GM23248 (cell line): ENCODE results near the gene EML3. TPM values are rescaled to one million over a fixed set of nuclear protein-coding genes. Genes with fewer than 3 reads are reported as not detected.

Experiments used
- DNase-seq: peaks from one replicate; pipeline ENCODE4 v3.0.0-alpha.2; 2015
- H2AFZ ChIP-seq: fragments of 200-600 bp; sonication (generic); 2 replicates; pipeline ENCODE4 v1.6.1; 2016; ENCODE audit warnings: antibody characterized with exemption
- H3F3A ChIP-seq: fragments of 200-600 bp; sonication (generic); 2 replicates; pipeline ENCODE4 v1.6.1; 2016; ENCODE audit warnings: mild to moderate bottlenecking, antibody characterized with exemption, mixed run types; ENCODE audit not compliant: insufficient read depth
- H3K27ac ChIP-seq: fragments of 200-600 bp; sonication (generic); 2 replicates; pipeline ENCODE4 v1.5.1; 2016; ENCODE audit warnings: mild to moderate bottlenecking
- H3K27me3 ChIP-seq: fragments of 200-600 bp; sonication (generic); replicated peaks from 2 replicates; pipeline ENCODE4 v1.6.1; 2016; ENCODE audit warnings: mild to moderate bottlenecking; ENCODE audit not compliant: insufficient read depth
- H3K36me3 ChIP-seq: fragments of 200-600 bp; sonication (generic); 2 replicates; pipeline ENCODE4 v1.6.1; 2016; ENCODE audit warnings: low read depth, mild to moderate bottlenecking
- H3K4me1 ChIP-seq: fragments of 200-600 bp; sonication (generic); 2 replicates; pipeline ENCODE4 v1.6.1; 2016; ENCODE audit warnings: mild to moderate bottlenecking; ENCODE audit not compliant: insufficient read depth
- H3K4me2 ChIP-seq: fragments of 200-600 bp; sonication (generic); one replicate; pipeline ENCODE4 v1.6.1; 2016; ENCODE audit warnings: mild to moderate bottlenecking; ENCODE audit not compliant: unreplicated experiment
- H3K4me3 ChIP-seq: fragments of 200-600 bp; sonication (generic); 2 replicates; pipeline ENCODE4 v1.5.1; 2016; ENCODE audit warnings: mild to moderate bottlenecking
- H3K79me2 ChIP-seq: fragments of 200-600 bp; sonication (generic); 2 replicates; pipeline ENCODE4 v1.6.1; 2016; ENCODE audit warnings: mild to moderate bottlenecking; ENCODE audit not compliant: insufficient read depth
- H3K9ac ChIP-seq: fragments of 200-600 bp; sonication (generic); 2 replicates; pipeline ENCODE4 v1.6.1; 2016; ENCODE audit warnings: mild to moderate bottlenecking
- H3K9me2 ChIP-seq: fragments of 200-600 bp; sonication (generic); 2 replicates; pipeline ENCODE4 v1.6.1; 2016; ENCODE audit warnings: mixed run types, mild to moderate bottlenecking, moderate library complexity; ENCODE audit not compliant: insufficient read depth
- H3K9me3 ChIP-seq: fragments of 200-600 bp; sonication (generic); one replicate; pipeline ENCODE4 v1.6.1; 2017; ENCODE audit warnings: low read depth
- H4K20me1 ChIP-seq: fragments of 200-600 bp; sonication (generic); 2 replicates; pipeline ENCODE4 v1.6.0; 2016; ENCODE audit not compliant: insufficient read depth
- EZH2 ChIP-seq: fragments of 200-600 bp; sonication (generic); IDR thresholded peaks from 2 replicates; pipeline ENCODE4 v1.6.1; 2018; ENCODE audit warnings: antibody characterized with exemption, mild to moderate bottlenecking; ENCODE audit not compliant: insufficient read depth, poor library complexity, severe bottlenecking
- EZH2phosphoT487 ChIP-seq: fragments of 200-600 bp; sonication (generic); IDR thresholded peaks from 2 replicates; pipeline ENCODE4 v1.6.1; 2018; ENCODE audit warnings: antibody characterized with exemption, moderate library complexity, mild to moderate bottlenecking, low read depth; ENCODE audit not compliant: insufficient read depth
- WGBS, 2 experiments: methylation state at CpG; one replicate each; pipeline ENCODE4 v1.1.6; 2015 to 2017; ENCODE audit warnings: low lambda C conversion rate in 2 of 2, low coverage in 1 of 2; ENCODE audit errors: missing lambda C conversion rate in 2 of 2; 5-methylcytosine and 5-hydroxymethylcytosine counted together
- in situ Hi-C: fragments of 300-500 bp; cut with MboI; formaldehyde crosslinking; loops from 2 replicates; pipeline ENCODE4 v1.15.0; 2020
- polyA plus RNA-seq: library from polyadenylated mRNA; unstranded; fragments of >200 nt; fragmentation: Nextera tagmentation; extraction: Ambion mirVana; gene quantifications from 2 replicates; pipeline ENCODE4 v1.2.1, GENCODE V29; 2016
- total RNA-seq: library from RNA; depleted of rRNA; stranded (reverse); fragments of >200 nt; shearing (Covaris generic); gene quantifications from 2 replicates; pipeline ENCODE4 v1.2.3, GENCODE V29; 2014

The EML3 gene
- total and polyA plus RNA-seq, 2 experiments from 2014 or later = 34.8 to 47.2 TPM

- WGBS, 2 experiments = 79 to 81% methylated on average over 7 of the region's 7 CpGs
- Histone ChIP-seq H3K79me2 (peaks cover 33% of the 10 kb centered on the region), H3K9ac (no peak overlapping the region), H3K27me3 (no peaks in the 10 kb centered on the region), H3K36me3 (no peaks in the 10 kb centered on the region), H3K4me3 (no peak overlapping the region), H2AFZ (no peak overlapping the region), H3K4me1 (peaks cover 12% of the 10 kb centered on the region), H4K20me1 (no peaks in the 10 kb centered on the region), H3K9me3 (no peaks in the 10 kb centered on the region), H3K9me2 (no peaks in the 10 kb centered on the region), H3K27ac (no peak overlapping the region), H3F3A (peaks cover 10% of the 10 kb centered on the region), H3K4me2 (no peak overlapping the region)
- DNase-seq = no peak
- in situ Hi-C loops = no loop called here
- no peak for TF ChIP-seq EZH2
- no peak for TF ChIP-seq EZH2phosphoT487
Measured at GRCh38 chr11:62615521-62615920, 2.9 kb upstream of the EML3 start.

- DNase-seq = peak; percentile 63
- no peaks in the 10 kb centered on the region for H3K9me2 ChIP-seq
- peaks cover 33% of the 10 kb centered on the region for H3K79me2 ChIP-seq
- H3K36me3 ChIP-seq = no peaks in the 10 kb centered on the region
- H4K20me1 ChIP-seq = no peaks in the 10 kb centered on the region
- no peak overlapping the region for H3K4me2 ChIP-seq
- TF ChIP-seq EZH2 (no peak), EZH2phosphoT487 (no peak)
- H3K9me3 ChIP-seq = no peaks in the 10 kb centered on the region
- peaks cover 9% of the 10 kb centered on the region; the same call in 1 of the 2 replicates for H3F3A ChIP-seq
- H3K9ac ChIP-seq = no peak overlapping the region
- peaks cover 5% of the 10 kb centered on the region; the same call in 1 of the 2 replicates for H3K4me1 ChIP-seq
- no peak overlapping the region for H2AFZ ChIP-seq
- H3K27me3 ChIP-seq = no peaks in the 10 kb centered on the region
- no peak overlapping the region for H3K27ac ChIP-seq
- in situ Hi-C loops = no loop called here
- 74 to 78% methylated on average over 8 of the region's 8 CpGs for WGBS, 2 experiments
- no peak overlapping the region for H3K4me3 ChIP-seq
Measured at GRCh38 chr11:62614275-62614674, 1.7 kb upstream of the EML3 start.

GRCh38 chr11:62613291-62613778 is 760 bp upstream of the EML3 start:
- Histone ChIP-seq H3K9me2 (no peaks in the 10 kb centered on the region), H4K20me1 (no peaks in the 10 kb centered on the region), H3K27ac (peak overlapping the region; percentile 67), H3K4me2 (no peak overlapping the region), H3K27me3 (no peaks in the 10 kb centered on the region), H2AFZ (peak overlapping the region; percentile 80), H3K9ac (no peak overlapping the region), H3K79me2 (peaks cover 27% of the 10 kb centered on the region), H3K36me3 (no peaks in the 10 kb centered on the region), H3K9me3 (no peaks in the 10 kb centered on the region), H3K4me3 (no peak overlapping the region), H3F3A (peaks cover 9% of the 10 kb centered on the region; the same call in 1 of the 2 replicates), H3K4me1 (peaks cover 5% of the 10 kb centered on the region; the same call in 1 of the 2 replicates)
- TF ChIP-seq EZH2 (no peak), EZH2phosphoT487 (no peak)
- in situ Hi-C loops = no loop called here
- peak; percentile 32 for DNase-seq
- WGBS, 2 experiments = 36 to 37% methylated on average over 15 of the region's 15 CpGs

- H3K36me3 ChIP-seq = peaks cover 4% of the 10 kb centered on the region; the same call in 1 of the 2 replicates
- H3K79me2 ChIP-seq = peaks cover 30% of the 10 kb centered on the region
- H4K20me1 ChIP-seq = no peaks in the 10 kb centered on the region
- TF ChIP-seq EZH2 (no peak), EZH2phosphoT487 (no peak)
- in situ Hi-C loops = no loop called here
- no peaks in the 10 kb centered on the region for H3K9me3 ChIP-seq
- peak overlapping the region; percentile 67 for H3K27ac ChIP-seq
- no peaks in the 10 kb centered on the region for H3K9me2 ChIP-seq
- peak overlapping the region; percentile 79 for H3K4me2 ChIP-seq
- H3K4me1 ChIP-seq = peaks cover 5% of the 10 kb centered on the region; the same call in 1 of the 2 replicates
- H2AFZ ChIP-seq = peak overlapping the region; percentile 80
- H3K27me3 ChIP-seq = no peaks in the 10 kb centered on the region
- H3K4me3 ChIP-seq = peak overlapping the region; percentile 83
- peak overlapping the region; percentile 82 for H3K9ac ChIP-seq
- WGBS, 2 experiments = 0 to 2% methylated on average over 30 to 34 of the region's 34 CpGs
- H3F3A ChIP-seq = peaks cover 9% of the 10 kb centered on the region; the same call in 1 of the 2 replicates
- peak; percentile 87 for DNase-seq
Measured at GRCh38 chr11:62611705-62612365, 740 bp downstream of the EML3 start.
